ENCODE data around the gene NFAT5. TPM values are rescaled to one million over a fixed set of nuclear protein-coding genes. Genes with fewer than 3 reads are reported as not detected.

NFAT5 gene
- total and polyA plus RNA-seq, 7 experiments from 2014 or later: 7.7 to 35.5 (median 29.3) TPM

DNA sequence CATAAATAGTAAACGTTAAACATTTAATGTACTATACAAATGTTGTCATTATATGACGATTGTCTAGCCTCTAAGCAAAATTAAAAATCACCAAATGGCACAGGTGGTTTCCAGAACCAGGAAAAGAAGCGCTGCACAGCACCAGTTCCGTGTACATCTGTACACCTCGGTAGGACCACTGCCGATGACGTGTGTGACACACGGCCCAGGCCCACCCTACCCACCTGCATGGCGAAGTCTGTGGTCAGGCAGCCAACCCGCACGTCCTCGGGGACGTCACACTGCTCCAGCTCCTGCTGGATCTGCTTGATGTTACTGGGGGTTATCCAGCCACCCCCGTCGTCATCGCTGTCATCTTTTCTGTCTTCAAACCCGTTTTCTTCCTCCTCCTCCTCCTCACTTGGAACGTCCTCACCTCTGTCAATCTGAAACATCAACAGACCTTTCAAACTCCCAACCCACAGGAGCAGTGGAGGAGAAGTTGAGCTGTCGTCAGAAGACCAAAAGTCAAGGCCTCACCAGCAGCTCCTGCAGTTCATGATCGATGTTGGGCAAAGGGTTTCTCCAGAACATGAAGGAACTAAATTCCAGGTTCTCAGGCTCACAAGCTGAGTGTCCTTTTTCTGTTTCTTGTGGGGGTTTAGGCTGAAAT lies 183.1 kb downstream of the NFAT5 start:
- CTCF ChIA-PET: no interaction called here

GRCh38 chr16:69754143-69754468 lies 188.3 kb downstream of the NFAT5 start:
- intact Hi-C loops (cut with micrococcal nuclease): loop anchor here (1.0 to 10.0 kb wide), 9 partner anchors 8 to 415 kb away; partner anchors contain the start of genes CYB5B (in 2 of the 2), NQO1 (in 2 of the 2), TERF2 (in 2 of the 2) and WWP2 (in 2 of the 2)
- peaks cover 0 to 7% (median 0%) of the 10 kb centered on the region in 5 donors for H3K27me3 Mint-ChIP-seq
- peak overlapping the region; percentile 91 for H3K4me3 ChIP-seq (ENCODE audit: low read length)
- no peaks in the 10 kb centered on the region for H3K27me3 ChIP-seq (ENCODE audit: control insufficient read depth in 2 of 2, insufficient read depth in 2 of 2, low read length in 2 of 2)
- H3K9me3 ChIP-seq (ENCODE audit: control insufficient read depth in 2 of 3, low read length in 3 of 3): no peaks in the 10 kb centered on the region
- ChIA-PET CTCF (interaction anchor here (0.5 to 3.0 kb wide), 16 partner anchors 8 to 359 kb away, joined by 3 to 43 read pairs (median 4); partner anchors contain the start of gene NQO1), POLR2A (interaction anchor here (0.5 to 3.7 kb wide), 14 partner anchors 9 to 358 kb away, joined by 3 to 49 read pairs (median 4); partner anchors contain the start of genes NQO1 and WWP2)
- no peak for ATAC-seq
- H3K9me3 Mint-ChIP-seq: peaks cover 0 to 2% (median 0%) of the 10 kb centered on the region in 11 donors
- DNase-seq: no peak
- H3K4me1 Mint-ChIP-seq: peaks cover 23 to 36% (median 27%) of the 10 kb centered on the region in 7 donors
- peak overlapping the region; percentile 98 to 100 (median 100) for H3K4me3 Mint-ChIP-seq
- peaks cover 4 to 30% (median 7%) of the 10 kb centered on the region in 3 experiments for H3K36me3 ChIP-seq (ENCODE audit: control insufficient read depth in 2 of 3, insufficient read depth in 3 of 3, low read length in 3 of 3)
- H3K36me3 Mint-ChIP-seq: peaks cover 3 to 24% (median 8%) of the 10 kb centered on the region in 5 donors
- H3K27ac Mint-ChIP-seq: peak overlapping the region; percentile 92 to 100 (median 98)
- peaks cover 13 to 17% of the 10 kb centered on the region in 2 donors for H3K4me1 ChIP-seq (ENCODE audit: control insufficient read depth in 2 of 2, insufficient read depth in 2 of 2, low read length in 2 of 2)
- H3K27ac ChIP-seq (ENCODE audit: low read depth, low read length): peak overlapping the region; percentile 89

More for the DNA sequence above, 183.1 kb downstream of the NFAT5 start:
- Mint-ChIP-seq H3K36me3 (peaks cover 7 to 54% (median 19%) of the 10 kb centered on the region in 5 donors), H3K4me1 (peaks cover 14 to 23% (median 20%) of the 10 kb centered on the region in 7 donors), H3K27me3 (no peaks in the 10 kb centered on the region), H3K4me3 (no peak overlapping the region), H3K27ac (peak overlapping the region in 1 of 9 donors; percentile 9), H3K9me3 (no peaks in the 10 kb centered on the region)
- no peak for ATAC-seq
- POLR2A ChIA-PET: interaction anchor here (0.7 to 1.6 kb wide), 3 partner anchors 13 to 21 kb away, joined by 3 to 6 read pairs (median 4); no protein-coding TSS in a partner anchor
- no peak for DNase-seq
- H3K27me3 ChIP-seq (ENCODE audit: control insufficient read depth in 2 of 2, insufficient read depth in 2 of 2, low read length in 2 of 2): no peaks in the 10 kb centered on the region
- H3K27ac ChIP-seq (ENCODE audit: low read depth, low read length): no peak overlapping the region
- no peak overlapping the region for H3K4me3 ChIP-seq (ENCODE audit: low read length)
- no peaks in the 10 kb centered on the region for H3K9me3 ChIP-seq (ENCODE audit: control insufficient read depth in 2 of 3, low read length in 3 of 3)
- intact Hi-C loops (cut with micrococcal nuclease): no loop called here
- H3K36me3 ChIP-seq (ENCODE audit: control insufficient read depth in 2 of 3, insufficient read depth in 3 of 3, low read length in 3 of 3): peaks cover 4 to 77% (median 41%) of the 10 kb centered on the region in 3 experiments
- peaks cover 10% of the 10 kb centered on the region in 2 donors for H3K4me1 ChIP-seq (ENCODE audit: control insufficient read depth in 2 of 2, insufficient read depth in 2 of 2, low read length in 2 of 2)

Small RNA genes lying within 50 kb of the gene (microRNA-seq; reads per million reads assigned to microRNA genes)
- not detected for gene MIR1538 (ENCODE audit: borderline microRNAs expressed)

Other genes with a start within 250 kb of the NFAT5 start
- 10 to 100 TPM in 2 of 5 experiments, 1 to 10 TPM in 3; 4.6 to 11.8 (median 9.5) TPM for gene PDF, start 235.4 kb upstream of the NFAT5 start, total RNA-seq
- 10 to 100 TPM; 15.9 to 24.5 TPM for gene PDF, start 235.4 kb upstream of the NFAT5 start, polyA plus RNA-seq
- gene COG8, start 226.4 kb upstream of the NFAT5 start, total RNA-seq: 10 to 100 TPM; 29.5 to 73.7 (median 37.4) TPM
- gene COG8, start 226.4 kb upstream of the NFAT5 start, polyA plus RNA-seq: 10 to 100 TPM; 38.7 to 52.0 TPM
- gene NIP7, start 226.2 kb upstream of the NFAT5 start, total RNA-seq: 10 to 100 TPM; 22.1 to 40.9 (median 30.3) TPM
- gene NIP7, start 226.2 kb upstream of the NFAT5 start, polyA plus RNA-seq: 10 to 100 TPM; 19.5 to 20.2 TPM
- gene TMED6, start 214.2 kb upstream of the NFAT5 start, total RNA-seq: 1 to 10 TPM; 1.8 to 6.3 (median 2.9) TPM
- under 1 TPM in 1 of 2 donors, not detected in 1; 0.21 TPM for gene TMED6, start 214.2 kb upstream of the NFAT5 start, polyA plus RNA-seq
- gene TERF2, start 180.0 kb upstream of the NFAT5 start, total RNA-seq: 10 to 100 TPM; 40.4 to 63.5 (median 50.7) TPM
- gene TERF2, start 180.0 kb upstream of the NFAT5 start, polyA plus RNA-seq: 10 to 100 TPM; 26.3 to 39.4 TPM
- gene CYB5B, start 141.3 kb upstream of the NFAT5 start, total RNA-seq: 100 to 1,000 TPM in 1 of 5 experiments, 10 to 100 TPM in 4; 29.6 to 148 (median 48.2) TPM
- 100 to 1,000 TPM in 1 of 2 donors, 10 to 100 TPM in 1; 95.7 to 119 TPM for gene CYB5B, start 141.3 kb upstream of the NFAT5 start, polyA plus RNA-seq
- gene NQO1, start 160.6 kb downstream of the NFAT5 start, total RNA-seq: 10 to 100 TPM in 1 of 5 experiments, 1 to 10 TPM in 4; 1.7 to 27.3 (median 3.2) TPM
- 1 to 10 TPM; 2.2 to 5.3 TPM for gene NQO1, start 160.6 kb downstream of the NFAT5 start, polyA plus RNA-seq
- 10 to 100 TPM; 24.1 to 72.8 (median 45.0) TPM for gene NOB1, start 189.0 kb downstream of the NFAT5 start, total RNA-seq
- gene NOB1, start 189.0 kb downstream of the NFAT5 start, polyA plus RNA-seq: 10 to 100 TPM; 46.5 to 70.4 TPM
- gene WWP2, start 196.4 kb downstream of the NFAT5 start, total RNA-seq: 10 to 100 TPM; 58.4 to 81.3 (median 72.1) TPM
- 10 to 100 TPM; 29.2 to 51.4 TPM for gene WWP2, start 196.4 kb downstream of the NFAT5 start, polyA plus RNA-seq

All from naive thymus-derived CD4-positive, alpha-beta T cell (primary cell).